ENCODE results near the gene STAB1. TPM values are rescaled to one million over a fixed set of nuclear protein-coding genes. Genes with fewer than 3 reads are reported as not detected.
A peak's percentile ranks its signal among the peaks of the same experiment; 100 is the strongest.

STAB1 gene
- total RNA-seq, 2 experiments from 2014 or later: 0.09 to 0.14 TPM

DNA sequence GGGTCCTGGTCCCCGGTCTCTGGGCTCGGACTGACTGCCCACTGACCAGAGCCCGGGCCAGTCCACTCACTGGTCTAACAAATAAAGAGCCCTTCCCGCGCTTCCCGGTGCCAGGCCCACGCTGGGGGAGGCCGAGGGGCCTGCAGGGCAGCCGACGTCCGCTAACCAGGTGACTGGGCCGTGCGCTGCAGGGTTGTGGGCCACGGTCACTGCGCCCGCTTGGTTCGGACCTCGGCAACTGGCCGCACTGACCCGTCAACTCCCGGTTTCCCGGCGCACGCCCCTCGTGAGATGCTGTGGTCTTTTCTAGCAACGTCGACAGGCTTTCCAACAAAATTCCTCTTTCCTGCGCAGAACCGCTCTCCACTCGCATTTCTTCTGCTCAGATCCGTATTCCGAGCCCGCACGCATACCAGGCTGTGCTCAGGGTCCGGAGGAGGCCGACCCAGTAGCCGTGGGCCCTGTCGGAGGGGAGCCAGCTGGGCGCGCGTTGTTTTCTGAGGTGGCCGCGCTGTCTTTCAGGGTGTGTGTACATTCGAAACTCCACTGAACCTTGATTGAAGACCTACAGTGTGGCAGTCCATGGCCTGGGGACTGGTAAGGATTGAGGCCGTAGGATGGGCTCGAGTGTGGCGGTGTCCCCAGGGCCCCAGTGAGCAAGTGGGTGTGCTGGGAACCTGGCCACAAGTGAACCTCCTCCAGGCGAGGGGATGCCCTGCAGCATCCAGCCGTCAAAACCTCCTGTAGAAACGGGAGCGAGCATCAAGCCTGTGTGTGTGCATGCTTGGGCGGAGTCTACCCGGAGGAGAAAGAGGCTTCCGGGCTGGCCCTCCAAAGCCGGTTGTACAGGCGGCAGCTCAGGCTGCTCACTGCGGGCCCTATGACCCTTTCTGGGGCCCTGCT is 39.4 kb downstream of the STAB1 start:
- H3K27ac Mint-ChIP-seq: peak overlapping the region; percentile 79
- H3K4me1 Mint-ChIP-seq: peaks cover 39% of the 10 kb centered on the region
- H3K36me3 Mint-ChIP-seq (ENCODE audit: low read depth): peaks cover 22% of the 10 kb centered on the region
- DNase-seq: no peak
- POLR2A ChIA-PET: no interaction called here
- H3K4me3 Mint-ChIP-seq: peak overlapping the region; percentile 72
- no peak for ATAC-seq
- no peaks in the 10 kb centered on the region for H3K27me3 Mint-ChIP-seq
- CTCF ChIA-PET: no interaction called here
- H3K9me3 Mint-ChIP-seq (ENCODE audit: low read depth): no peaks in the 10 kb centered on the region
- intact Hi-C loops (cut with DNase I, micrococcal nuclease): loop anchor here in 1 of 2 experiments (5.0 to 10.0 kb wide), 3 partner anchors 257 to 1150 kb away; partner anchors contain the start of genes DCP1A, MANF and WDR82

DNA sequence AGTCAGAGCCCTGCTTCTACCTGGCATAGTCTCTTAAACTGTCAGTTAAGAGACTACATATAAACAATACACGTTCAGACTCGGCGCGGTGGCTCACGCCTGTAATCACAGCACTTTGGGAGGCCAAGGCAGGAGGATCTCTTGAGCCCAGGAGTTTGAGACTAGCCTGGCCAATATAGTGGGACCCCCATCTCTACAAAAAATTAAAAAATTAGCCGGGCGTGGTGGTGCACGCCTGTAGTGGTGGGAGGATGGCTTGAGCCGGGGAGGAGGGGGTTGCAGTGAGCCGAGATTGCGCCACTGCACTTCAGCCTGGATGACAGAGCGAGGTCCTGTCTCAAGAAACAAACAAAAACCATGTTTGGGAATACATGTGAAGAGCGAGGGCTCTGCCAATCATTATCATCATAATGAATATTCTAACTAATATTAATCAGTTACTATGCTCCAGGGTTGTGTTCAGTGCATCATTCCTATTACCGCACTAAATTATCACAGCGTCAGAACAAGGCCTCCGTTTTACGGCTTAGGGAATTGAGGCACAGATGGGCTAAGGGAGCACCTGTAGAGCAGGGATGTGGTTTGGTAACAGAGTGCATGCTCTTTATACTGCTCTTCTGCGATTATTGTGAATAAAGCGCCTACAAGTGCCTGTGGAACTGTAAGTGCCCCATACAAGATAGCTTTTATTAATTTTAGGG is 40.4 kb downstream of the STAB1 start:
- H3K9me3 Mint-ChIP-seq (ENCODE audit: low read depth): no peaks in the 10 kb centered on the region
- peak overlapping the region; percentile 100 for H3K4me3 Mint-ChIP-seq
- peaks cover 26% of the 10 kb centered on the region for H3K36me3 Mint-ChIP-seq (ENCODE audit: low read depth)
- ChIA-PET POLR2A (interaction anchor here (0.6 to 1.2 kb wide), 7 partner anchors 21 to 865 kb away, joined by 3 to 5 read pairs (median 3); partner anchors contain the start of gene PBRM1), CTCF (interaction anchor here (0.6 to 1.7 kb wide), 5 partner anchors 9 to 307 kb away, joined by 3 to 5 read pairs (median 3); no protein-coding TSS in a partner anchor)
- intact Hi-C loops (cut with DNase I, micrococcal nuclease): loop anchor here (1.0 to 10.0 kb wide), 11 partner anchors 80 to 1151 kb away; partner anchors contain the start of genes NISCH (in 2 of the 2), GNL3 (in 1 of the 2), MANF (in 1 of the 2) and PARP3 (in 1 of the 2)
- no peak for DNase-seq
- no peaks in the 10 kb centered on the region for H3K27me3 Mint-ChIP-seq
- no peak overlapping the region for H3K27ac Mint-ChIP-seq
- no peak for ATAC-seq
- H3K4me1 Mint-ChIP-seq: peaks cover 45% of the 10 kb centered on the region

DNA sequence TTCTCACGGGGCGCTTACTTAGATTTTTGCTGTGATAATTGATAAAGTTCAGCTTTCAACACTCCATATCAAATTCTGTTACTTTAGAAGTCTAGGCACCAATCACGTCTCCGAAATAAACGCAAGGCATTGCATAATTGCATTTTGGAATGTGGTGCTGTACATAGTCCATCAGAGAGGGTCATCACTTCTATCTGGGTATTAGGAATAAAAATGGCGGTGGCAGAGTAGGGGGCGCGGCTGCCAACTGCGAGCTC is 40.9 kb downstream of the STAB1 start:
- CTCF ChIA-PET: interaction anchor here (0.6 to 1.7 kb wide), 5 partner anchors 9 to 306 kb away, joined by 3 to 5 read pairs (median 3); no protein-coding TSS in a partner anchor
- POLR2A ChIA-PET: interaction anchor here (0.6 to 1.2 kb wide), 7 partner anchors 21 to 866 kb away, joined by 3 to 5 read pairs (median 3); partner anchors contain the start of gene PBRM1
- DNase-seq: no peak
- no peaks in the 10 kb centered on the region for H3K9me3 Mint-ChIP-seq (ENCODE audit: low read depth)
- H3K4me1 Mint-ChIP-seq: peaks cover 49% of the 10 kb centered on the region
- no peak overlapping the region for H3K27ac Mint-ChIP-seq
- H3K36me3 Mint-ChIP-seq (ENCODE audit: low read depth): peaks cover 31% of the 10 kb centered on the region
- intact Hi-C loops (cut with DNase I, micrococcal nuclease): loop anchor here (1.0 to 10.0 kb wide), 11 partner anchors 81 to 1151 kb away; partner anchors contain the start of genes NISCH (in 2 of the 2), GNL3 (in 1 of the 2), MANF (in 1 of the 2) and PARP3 (in 1 of the 2)
- peak overlapping the region; percentile 100 for H3K4me3 Mint-ChIP-seq
- H3K27me3 Mint-ChIP-seq: no peaks in the 10 kb centered on the region
- ATAC-seq: no peak

DNA sequence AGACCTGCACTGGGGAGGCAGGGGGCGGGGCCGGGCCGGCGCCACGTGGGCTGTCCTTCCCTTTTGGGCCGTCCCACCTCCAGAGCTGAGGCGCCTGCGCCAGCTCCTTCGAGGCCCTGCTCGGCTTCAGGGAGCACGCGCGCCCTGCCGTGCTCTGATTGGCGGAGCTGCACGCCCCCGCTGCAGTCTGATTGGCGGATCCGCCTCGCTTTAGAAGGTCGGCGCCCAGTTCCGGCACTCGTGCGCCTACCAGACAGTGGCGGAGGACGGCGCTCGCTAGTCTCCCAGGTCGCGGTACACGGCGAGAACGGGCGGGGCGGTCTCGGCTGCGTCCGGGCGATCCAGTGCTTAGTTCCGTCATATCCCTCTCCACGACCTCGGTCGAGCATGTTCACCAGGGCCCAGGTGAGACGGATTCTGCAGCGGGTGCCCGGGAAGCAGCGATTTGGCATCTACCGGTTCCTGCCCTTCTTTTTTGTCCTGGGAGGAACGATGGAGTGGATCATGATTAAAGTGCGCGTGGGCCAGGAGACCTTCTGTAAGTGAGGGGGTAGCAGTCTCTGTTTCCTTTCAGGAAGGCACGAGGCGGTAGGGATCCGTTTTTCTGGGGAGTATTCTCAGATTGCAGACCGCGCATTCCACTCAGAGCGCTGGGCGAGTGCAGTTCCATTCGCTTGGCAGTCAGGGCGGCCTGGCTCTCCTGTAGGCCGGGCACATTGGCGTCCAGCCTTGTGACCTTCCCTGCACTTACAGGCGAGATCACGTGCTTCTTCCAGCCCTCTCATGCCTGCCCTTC is 41.4 kb downstream of the STAB1 start, which contains the start of gene UQCC5:
UQCC5 (plus strand) TSS at position 237 of the 796 bp plus-strand sequence; CDS start at position 388, 151 bp downstream.
- H3K27me3 Mint-ChIP-seq: no peaks in the 10 kb centered on the region
- DNase-seq (peak; percentile 99), ATAC-seq (peak; percentile 91)
- no peaks in the 10 kb centered on the region for H3K9me3 Mint-ChIP-seq (ENCODE audit: low read depth)
- H3K4me3 Mint-ChIP-seq: peak within 1 kb of the TSS; percentile 100
- peaks cover 34% of the 10 kb centered on the region for H3K36me3 Mint-ChIP-seq (ENCODE audit: low read depth)
- ChIA-PET POLR2A (interaction anchor here (0.6 to 1.2 kb wide), 7 partner anchors 20 to 866 kb away, joined by 3 to 5 read pairs (median 3); partner anchors contain the start of gene PBRM1), CTCF (interaction anchor here (0.6 to 1.7 kb wide), 5 partner anchors 8 to 306 kb away, joined by 3 to 5 read pairs (median 3); no protein-coding TSS in a partner anchor)
- peak within 1 kb of the TSS; percentile 99 for H3K27ac Mint-ChIP-seq
- intact Hi-C loops (cut with DNase I, micrococcal nuclease): loop anchor here (1.0 to 10.0 kb wide), 11 partner anchors 81 to 1152 kb away; partner anchors contain the start of genes NISCH (in 2 of the 2), GNL3 (in 1 of the 2), MANF (in 1 of the 2) and PARP3 (in 1 of the 2)
- H3K4me1 Mint-ChIP-seq: peaks cover 49% of the 10 kb centered on the region

DNA sequence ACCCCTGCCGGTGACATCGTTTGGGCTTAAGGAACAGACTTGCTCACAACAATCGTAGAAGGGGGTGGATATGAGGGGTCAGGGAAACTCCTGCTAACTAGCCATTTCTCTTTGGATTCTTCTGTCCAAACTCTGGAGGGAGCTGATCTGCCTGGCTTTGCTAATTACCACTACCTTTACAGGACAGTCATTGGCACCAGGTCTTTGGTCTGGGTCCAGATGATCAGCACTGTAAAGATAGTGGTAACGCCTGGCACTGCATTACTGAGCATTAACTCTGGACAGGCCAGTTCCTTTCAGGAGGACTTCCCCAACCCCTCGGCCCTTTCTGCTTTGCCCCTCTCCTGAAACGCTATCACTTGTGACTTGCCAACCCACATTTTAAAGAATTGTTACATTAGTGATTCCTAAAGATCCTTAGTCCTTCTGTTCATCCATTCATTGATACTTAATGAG is 42.1 kb downstream of the STAB1 start:
- no peak for ATAC-seq
- no peak for DNase-seq
- Mint-ChIP-seq H3K36me3 (ENCODE audit: low read depth) (peaks cover 38% of the 10 kb centered on the region), H3K27ac (peak overlapping the region; percentile 99), H3K27me3 (no peaks in the 10 kb centered on the region), H3K9me3 (ENCODE audit: low read depth) (no peaks in the 10 kb centered on the region), H3K4me1 (peaks cover 49% of the 10 kb centered on the region), H3K4me3 (peak overlapping the region; percentile 100)
- CTCF ChIA-PET: interaction anchor here (1.7 kb wide), 1 partner anchor 91 kb away, joined by 5 read pairs; no protein-coding TSS in a partner anchor
- POLR2A ChIA-PET: no interaction called here
- intact Hi-C loops (cut with DNase I, micrococcal nuclease): loop anchor here (2.0 to 10.0 kb wide), 4 partner anchors 150 to 1152 kb away; partner anchors contain the start of genes GNL3 (in 1 of the 2), MANF (in 1 of the 2), TEX264 (in 1 of the 2) and WDR82 (in 1 of the 2)

DNA sequence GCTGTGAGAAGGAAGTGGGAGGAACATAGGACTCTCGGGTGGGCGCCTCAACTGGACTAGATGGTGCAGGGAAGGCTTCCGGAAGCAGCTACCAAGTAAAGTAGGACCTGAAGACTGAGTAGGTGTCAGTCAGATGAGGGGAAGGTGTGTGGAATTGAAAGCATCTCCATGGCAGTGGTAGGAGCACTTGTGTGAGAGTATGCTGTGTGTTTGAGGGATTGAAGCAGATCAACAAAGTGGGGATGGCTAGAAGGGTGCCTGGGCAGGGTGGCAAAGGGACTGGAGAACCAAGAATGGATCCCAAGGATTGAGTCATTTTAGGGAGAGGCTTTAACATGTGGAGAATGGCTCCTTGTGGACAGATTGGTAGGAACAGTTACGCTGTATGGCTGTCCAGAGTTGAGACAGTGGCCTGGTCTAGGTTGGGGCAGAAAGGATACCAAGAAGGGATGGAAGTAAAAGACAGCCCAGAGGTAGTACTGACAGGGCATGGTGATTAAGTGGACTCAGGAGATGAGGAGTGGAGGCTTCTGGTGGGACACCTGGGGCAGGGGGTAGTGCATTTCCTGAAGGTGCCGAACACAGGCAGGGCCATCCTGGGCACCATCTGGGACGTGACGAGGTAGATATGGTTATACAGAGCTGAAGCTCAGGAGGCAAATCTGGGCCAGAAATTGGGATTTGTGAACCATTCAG is 42.7 kb downstream of the STAB1 start:
- ChIA-PET POLR2A (no interaction called here), CTCF (no interaction called here)
- Mint-ChIP-seq H3K4me3 (peak overlapping the region; percentile 100), H3K27ac (peak overlapping the region; percentile 99), H3K36me3 (ENCODE audit: low read depth) (peaks cover 38% of the 10 kb centered on the region), H3K27me3 (no peaks in the 10 kb centered on the region), H3K9me3 (ENCODE audit: low read depth) (no peaks in the 10 kb centered on the region), H3K4me1 (peaks cover 46% of the 10 kb centered on the region)
- ATAC-seq (no peak), DNase-seq (no peak)
- intact Hi-C loops (cut with DNase I, micrococcal nuclease): loop anchor here (2.0 to 10.0 kb wide), 4 partner anchors 149 to 1153 kb away; partner anchors contain the start of genes GNL3 (in 1 of the 2), MANF (in 1 of the 2), TEX264 (in 1 of the 2) and WDR82 (in 1 of the 2)

DNA sequence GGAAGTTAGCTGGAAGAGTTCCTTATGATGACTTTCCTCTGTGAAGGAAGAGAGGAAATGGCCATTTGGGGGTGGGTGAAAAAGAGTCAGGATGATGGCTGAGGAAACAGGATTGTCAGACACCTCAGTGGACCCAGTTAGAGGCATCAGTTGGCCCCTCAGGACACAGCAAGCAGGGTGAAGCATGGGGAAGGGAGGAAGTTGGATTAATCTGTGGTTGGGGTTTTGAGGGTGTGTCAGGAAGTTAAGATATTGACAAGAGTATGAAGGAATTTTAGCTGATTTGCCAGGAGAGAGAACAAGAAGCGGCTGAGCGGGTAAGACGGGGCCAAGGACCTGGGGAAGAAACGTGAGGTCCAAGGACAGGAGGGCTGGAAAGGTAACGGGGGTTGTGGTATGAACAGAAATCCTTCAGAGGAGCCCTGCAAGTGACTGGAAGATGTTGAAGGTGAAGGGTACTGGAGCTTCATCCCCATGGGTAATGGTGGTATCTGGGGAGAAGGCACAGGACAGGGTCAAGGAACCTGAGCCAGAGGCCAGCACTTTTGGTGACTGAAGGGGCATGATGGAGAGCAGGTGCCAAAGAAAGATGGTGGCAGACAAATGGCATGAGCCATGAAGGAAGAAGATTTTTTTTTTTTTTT is 44.0 kb downstream of the STAB1 start:
- POLR2A ChIA-PET: interaction anchor here (0.7 kb wide), 1 partner anchor 213 kb away, joined by 3 read pairs; no protein-coding TSS in a partner anchor

DNA sequence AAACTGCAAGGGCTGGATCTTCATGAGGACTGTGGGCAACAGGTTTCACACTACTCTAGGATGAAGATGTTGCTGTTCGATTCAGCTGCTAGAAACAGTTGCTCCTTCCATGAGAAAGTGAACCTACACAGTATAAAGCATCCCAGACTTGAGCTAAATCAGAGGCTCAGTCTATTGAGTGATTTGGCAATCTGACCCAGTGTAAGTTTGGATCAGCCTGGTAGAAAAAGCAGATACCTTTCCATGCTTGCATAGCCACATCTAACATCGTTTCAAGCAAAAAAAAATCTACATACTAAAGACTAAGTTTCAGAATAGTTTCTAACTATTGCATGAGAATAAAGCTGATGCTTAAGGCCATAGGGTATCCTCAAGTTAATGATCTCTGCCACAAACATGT is 45.9 kb downstream of the STAB1 start:
- Mint-ChIP-seq H3K27ac (peak overlapping the region; percentile 11), H3K4me3 (no peak overlapping the region), H3K36me3 (ENCODE audit: low read depth) (peaks cover 46% of the 10 kb centered on the region), H3K27me3 (no peaks in the 10 kb centered on the region), H3K9me3 (ENCODE audit: low read depth) (no peaks in the 10 kb centered on the region), H3K4me1 (peaks cover 33% of the 10 kb centered on the region)
- DNase-seq (no peak), ATAC-seq (no peak)
- POLR2A ChIA-PET: no interaction called here
- intact Hi-C loops (cut with DNase I, micrococcal nuclease): no loop called here
- CTCF ChIA-PET: interaction anchor here (0.6 to 1.2 kb wide), 3 partner anchors 9 to 696 kb away, joined by 3 to 4 read pairs (median 3); no protein-coding TSS in a partner anchor

More for the DNA sequence above, 44.0 kb downstream of the STAB1 start:
- H3K9me3 Mint-ChIP-seq (ENCODE audit: low read depth): no peaks in the 10 kb centered on the region
- H3K27me3 Mint-ChIP-seq: no peaks in the 10 kb centered on the region
- peak overlapping the region; percentile 76 for H3K27ac Mint-ChIP-seq
- intact Hi-C loops (cut with DNase I, micrococcal nuclease): loop anchor here in 1 of 2 experiments (5.0 to 10.0 kb wide), 2 partner anchors 262 to 1154 kb away; partner anchors contain the start of genes MANF and WDR82
- DNase-seq (no peak), ATAC-seq (no peak)
- peaks cover 46% of the 10 kb centered on the region for H3K4me1 Mint-ChIP-seq
- H3K36me3 Mint-ChIP-seq (ENCODE audit: low read depth): peaks cover 41% of the 10 kb centered on the region
- peak overlapping the region; percentile 7 for H3K4me3 Mint-ChIP-seq
- CTCF ChIA-PET: no interaction called here

DNA sequence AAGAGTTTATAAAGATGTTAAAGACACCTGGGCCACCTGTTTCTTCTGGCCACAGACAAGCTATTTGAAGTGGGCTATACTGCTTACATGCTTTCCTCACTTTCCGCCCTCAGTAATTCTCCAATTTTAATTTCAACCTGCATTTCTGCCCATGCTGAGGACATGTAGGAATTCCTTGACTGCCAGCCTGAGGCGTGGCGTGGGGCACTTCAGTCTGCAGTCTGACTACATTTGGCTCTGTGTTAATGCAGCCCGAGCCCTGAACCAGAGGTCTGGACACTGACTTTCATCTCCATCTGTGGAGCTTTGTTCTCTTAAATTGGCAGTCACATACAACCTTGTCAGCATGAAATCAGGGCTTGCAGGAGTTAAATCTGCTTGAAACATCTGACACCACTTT is 49.8 kb downstream of the STAB1 start:
- Mint-ChIP-seq H3K27me3 (no peaks in the 10 kb centered on the region), H3K4me3 (no peak overlapping the region), H3K9me3 (ENCODE audit: low read depth) (no peaks in the 10 kb centered on the region), H3K36me3 (ENCODE audit: low read depth) (peaks cover 33% of the 10 kb centered on the region), H3K4me1 (peaks cover 8% of the 10 kb centered on the region), H3K27ac (peak overlapping the region; percentile 49)
- intact Hi-C loops (cut with DNase I, micrococcal nuclease): no loop called here
- ChIA-PET POLR2A (no interaction called here), CTCF (interaction anchor here (1.2 kb wide), 2 partner anchors 8 to 9 kb away, joined by 3 to 4 read pairs; partner anchors contain the start of gene UQCC5)
- DNase-seq (no peak), ATAC-seq (no peak)
